22Rv1 (cell line): Measurements from ENCODE around the gene IL32.

Experiments
- H3K27ac ChIP-seq: fragments of 450-650 bp; 2 replicates; pipeline ENCODE4 v1.5.1; 2017
- ZFX ChIP-seq: fragments of 450-650 bp; IDR thresholded peaks from 2 replicates; pipeline ENCODE4 v1.6.1; 2017; ENCODE audit warnings: antibody characterized with exemption, borderline replicate concordance
- TF ChIP-seq, protein P1 (sequence below): fragments of 450-650 bp; IDR thresholded peaks from 2 replicates; pipeline ENCODE4 v1.5.1; 2017; ENCODE audit warnings: mild to moderate bottlenecking

Gene IL32, protein sequence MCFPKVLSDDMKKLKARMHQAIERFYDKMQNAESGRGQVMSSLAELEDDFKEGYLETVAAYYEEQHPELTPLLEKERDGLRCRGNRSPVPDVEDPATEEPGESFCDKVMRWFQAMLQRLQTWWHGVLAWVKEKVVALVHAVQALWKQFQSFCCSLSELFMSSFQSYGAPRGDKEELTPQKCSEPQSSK

DNA sequence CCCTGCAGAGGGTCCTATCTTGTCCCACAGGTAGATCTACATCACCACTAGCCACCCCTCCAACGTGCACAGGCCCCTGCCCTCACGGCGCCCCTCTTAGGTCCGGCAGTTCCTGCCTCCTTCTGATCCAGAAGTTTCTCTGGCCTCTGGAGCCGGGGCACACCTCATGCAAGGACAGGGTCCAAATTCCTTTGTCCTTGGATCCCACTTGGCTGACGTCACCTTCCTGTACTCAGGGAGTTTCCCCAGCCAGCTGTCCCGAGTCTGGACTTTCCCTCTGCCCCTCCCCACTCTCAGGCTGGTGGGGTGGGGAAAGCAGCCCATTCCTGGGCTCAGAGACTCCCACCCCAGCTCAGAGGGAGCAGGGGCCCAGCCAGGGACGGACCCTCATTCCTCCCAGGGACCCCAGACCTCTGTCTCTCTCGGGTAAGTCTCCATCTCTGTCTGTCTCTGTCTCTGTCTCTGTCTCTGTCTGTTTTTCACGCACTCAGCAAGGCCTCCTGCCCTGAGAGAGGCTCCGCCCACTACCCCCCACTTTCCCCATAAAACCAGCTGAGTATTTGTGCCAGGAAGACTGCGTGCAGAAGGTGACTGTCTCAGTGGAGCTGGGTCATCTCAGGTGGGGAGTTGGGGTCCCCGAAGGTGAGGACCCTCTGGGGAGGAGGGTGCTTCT is at the start of gene IL32:
IL32 (plus strand) TSS at position 572 of the 673 bp plus-strand sequence. CDS start 172 bp downstream, outside the sequence.
- TF ChIP-seq, protein P1, sequence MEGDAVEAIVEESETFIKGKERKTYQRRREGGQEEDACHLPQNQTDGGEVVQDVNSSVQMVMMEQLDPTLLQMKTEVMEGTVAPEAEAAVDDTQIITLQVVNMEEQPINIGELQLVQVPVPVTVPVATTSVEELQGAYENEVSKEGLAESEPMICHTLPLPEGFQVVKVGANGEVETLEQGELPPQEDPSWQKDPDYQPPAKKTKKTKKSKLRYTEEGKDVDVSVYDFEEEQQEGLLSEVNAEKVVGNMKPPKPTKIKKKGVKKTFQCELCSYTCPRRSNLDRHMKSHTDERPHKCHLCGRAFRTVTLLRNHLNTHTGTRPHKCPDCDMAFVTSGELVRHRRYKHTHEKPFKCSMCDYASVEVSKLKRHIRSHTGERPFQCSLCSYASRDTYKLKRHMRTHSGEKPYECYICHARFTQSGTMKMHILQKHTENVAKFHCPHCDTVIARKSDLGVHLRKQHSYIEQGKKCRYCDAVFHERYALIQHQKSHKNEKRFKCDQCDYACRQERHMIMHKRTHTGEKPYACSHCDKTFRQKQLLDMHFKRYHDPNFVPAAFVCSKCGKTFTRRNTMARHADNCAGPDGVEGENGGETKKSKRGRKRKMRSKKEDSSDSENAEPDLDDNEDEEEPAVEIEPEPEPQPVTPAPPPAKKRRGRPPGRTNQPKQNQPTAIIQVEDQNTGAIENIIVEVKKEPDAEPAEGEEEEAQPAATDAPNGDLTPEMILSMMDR, result no peak
- TF ChIP-seq ZFX, result no peak
- no peak within 1 kb of the TSS for H3K27ac ChIP-seq

- no peak overlapping the region for H3K27ac ChIP-seq
- TF ChIP-seq, protein P1, result no peak
- no peak for TF ChIP-seq ZFX
Measured at GRCh38 chr16:3015865-3016521, 49.4 kb upstream of the IL32 start.

DNA sequence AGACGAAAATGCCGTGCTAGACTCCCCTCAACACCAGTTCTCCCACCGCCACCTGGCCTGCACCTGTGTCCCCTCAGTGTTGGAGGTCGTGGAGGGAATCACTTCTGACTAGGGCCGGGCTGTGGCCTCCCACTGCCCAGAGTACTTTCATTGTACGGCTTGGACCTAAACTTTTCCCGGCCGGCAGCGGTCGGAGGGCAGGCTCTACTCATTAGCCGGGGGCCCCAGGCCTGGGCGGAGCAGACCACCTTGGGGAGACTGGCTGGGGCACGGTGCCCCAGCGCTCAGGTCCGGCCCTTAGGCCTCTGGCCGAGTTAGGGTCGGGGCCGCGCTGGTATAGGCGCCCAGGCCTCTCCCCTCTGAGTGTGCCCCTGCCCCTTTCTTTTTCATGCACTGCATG is 48.1 kb upstream of the IL32 start:
- no peak overlapping the region for H3K27ac ChIP-seq
- TF ChIP-seq, protein P1, result no peak
- TF ChIP-seq ZFX, result no peak

DNA sequence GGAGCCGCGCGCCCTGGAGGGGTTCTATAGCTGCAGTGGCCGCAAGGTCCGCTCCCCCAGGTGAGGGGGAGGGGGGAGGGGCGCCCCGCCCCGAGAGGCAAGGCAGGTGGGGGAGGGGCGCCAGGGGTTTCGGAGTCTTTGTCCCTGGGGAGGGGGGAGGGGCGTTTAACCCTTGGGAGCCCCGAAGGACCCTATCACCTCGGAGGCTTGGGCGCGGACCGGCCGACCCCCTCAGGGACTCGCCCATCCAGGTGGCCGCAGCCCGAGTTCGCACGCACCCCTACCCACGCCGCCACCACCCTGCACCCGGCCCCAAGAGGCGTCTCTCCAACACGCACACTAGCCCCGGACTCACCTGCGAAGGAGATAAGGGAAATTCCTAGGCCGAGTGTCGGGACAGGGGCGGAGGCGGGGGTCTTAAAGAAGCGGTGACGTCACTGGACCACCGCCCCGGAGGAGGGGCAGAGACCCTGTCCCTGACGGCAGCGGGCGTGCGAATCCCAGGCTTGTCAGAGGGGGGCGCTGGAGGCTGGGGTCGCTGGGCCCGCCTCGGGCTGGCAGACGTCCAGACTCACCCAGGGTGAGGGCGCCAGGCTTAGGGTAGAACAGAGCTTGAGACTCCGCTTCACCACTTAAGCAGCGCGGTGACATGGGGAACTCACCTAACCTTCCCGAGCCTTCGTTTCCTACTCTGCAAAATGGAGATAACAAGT is 47.5 kb upstream of the IL32 start, which contains the start of gene CLDN6:
CLDN6 (minus strand) TSS at position 390 of the 713 bp plus-strand sequence. CDS start 2,162 bp downstream, outside the sequence.
- no peak within 1 kb of the TSS for H3K27ac ChIP-seq
- TF ChIP-seq, protein P1, result peak; percentile 41
- TF ChIP-seq ZFX, result no peak

DNA sequence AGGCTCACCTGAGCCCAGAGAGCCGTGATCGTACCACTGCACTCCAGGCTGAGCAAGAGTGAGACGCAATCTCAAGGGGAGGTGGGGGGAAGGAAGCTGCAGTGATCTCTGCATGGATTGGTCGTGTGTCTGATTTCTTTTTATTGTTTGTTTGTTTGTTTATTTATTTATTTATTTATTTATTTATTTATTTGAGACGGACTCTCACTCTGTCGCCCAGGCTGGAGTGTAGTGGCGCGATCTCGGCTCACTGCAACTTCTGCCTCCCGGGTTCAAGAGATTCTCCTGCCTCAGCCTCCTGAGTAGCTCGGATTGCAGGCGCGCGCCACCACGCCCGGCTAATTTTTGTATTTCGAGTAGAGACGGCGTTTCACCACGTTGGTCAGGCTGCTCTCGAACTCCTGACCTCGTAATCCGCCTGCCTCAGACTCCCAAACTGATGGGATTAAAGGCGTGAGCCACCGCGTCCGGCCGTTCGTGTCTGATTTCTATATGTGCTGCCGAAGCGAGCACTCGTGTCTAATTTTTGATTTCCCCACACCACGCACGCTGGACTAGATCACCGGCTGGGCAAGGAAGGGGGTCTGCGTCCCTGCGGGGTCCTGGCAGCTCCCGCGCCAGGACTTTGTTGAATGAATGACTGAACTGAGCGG is 45.7 kb upstream of the IL32 start:
- H3K27ac ChIP-seq, result peak overlapping the region; percentile 88
- TF ChIP-seq, protein P1, result no peak
- TF ChIP-seq ZFX, result no peak

- H3K27ac ChIP-seq, result peak within 1 kb of the TSS; percentile 88
- no peak for TF ChIP-seq ZFX
- TF ChIP-seq, protein P1, result peak; percentile 9; the same call in 1 of the 2 replicates
Measured at GRCh38 chr16:3020247-3020603, 45.2 kb upstream of the IL32 start, which contains the start of gene TNFRSF12A. Gene TNFRSF12A, plus strand, starts transcription at chr16:3020368. Its CDS starts 30 bp downstream, at chr16:3020398.
